Activated naive CD4-positive, alpha-beta T cell treated with anti-CD3 and anti-CD28 coated beads, Interleukin-2, amount 50 U/mL, for 72 hours (primary cell): ENCODE measurements around the gene JARID2. TPM values are rescaled to one million over a fixed set of nuclear protein-coding genes. Genes with fewer than 3 reads are reported as not detected.

ENCODE experiments used
- ATAC-seq, 2 donors: fragments of 150-1000 bp; cut with Tn5 transposase; 2 replicates each; pipeline ENCODE4 v1.10.0; 2021; ENCODE audit warnings: mild to moderate bottlenecking in 2 of 2, moderate library complexity in 2 of 2
- DNase-seq, 2 donors: peaks; one replicate each; pipeline ENCODE4 v3.0.0; 2021 to 2022; ENCODE audit warnings: low spot score in 2 of 2
- H3K27ac Mint-ChIP-seq, 2 donors: one replicate each; pipeline ENCODE4 v1.8.0; 2022; ENCODE audit warnings: mild to moderate bottlenecking in 2 of 2, mixed read lengths in 2 of 2
- H3K36me3 Mint-ChIP-seq, 2 donors: one replicate each; pipeline ENCODE4 v1.8.0; 2022; ENCODE audit warnings: mixed read lengths in 2 of 2
- H3K9me3 Mint-ChIP-seq, 2 donors: one replicate each; pipeline ENCODE4 v1.8.0; 2022; ENCODE audit warnings: mixed read lengths in 2 of 2
- total RNA-seq, 2 donors: library from RNA; stranded (reverse); gene quantifications; one replicate each; pipeline ENCODE4 v1.2.3, GENCODE V29; 2022

Gene JARID2
- 10 to 100 TPM; 35.3 to 36.3 TPM for total RNA-seq

GRCh38 chr6:15245361-15246216, at the start of gene JARID2:
JARID2 (plus strand) TSS chr6:15246069; CDS start chr6:15246540, 471 bp downstream.
- peak; percentile 72 to 74 for ATAC-seq
- peak; percentile 92 for DNase-seq
- Mint-ChIP-seq H3K9me3 (no peaks in the 10 kb centered on the region), H3K27ac (peak within 1 kb of the TSS; percentile 95 to 99), H3K36me3 (peaks cover 25 to 41% of the 10 kb centered on the region in 2 donors)

GRCh38 chr6:15200087-15200486, 45.8 kb upstream of the JARID2 start:
- DNase-seq (no peak), ATAC-seq (no peak)
- Mint-ChIP-seq H3K27ac (no peak overlapping the region), H3K36me3 (no peaks in the 10 kb centered on the region), H3K9me3 (peaks cover 3 to 7% of the 10 kb centered on the region in 2 donors)

- Mint-ChIP-seq H3K27ac (no peak overlapping the region), H3K9me3 (peaks cover 0 to 5% of the 10 kb centered on the region in 2 donors), H3K36me3 (no peaks in the 10 kb centered on the region)
- ATAC-seq (no peak), DNase-seq (no peak)
Observed at GRCh38 chr6:15205321-15205720, 40.5 kb upstream of the JARID2 start.

- no peak for DNase-seq
Observed at GRCh38 chr6:15206887-15207286, 39.0 kb upstream of the JARID2 start.

DNA sequence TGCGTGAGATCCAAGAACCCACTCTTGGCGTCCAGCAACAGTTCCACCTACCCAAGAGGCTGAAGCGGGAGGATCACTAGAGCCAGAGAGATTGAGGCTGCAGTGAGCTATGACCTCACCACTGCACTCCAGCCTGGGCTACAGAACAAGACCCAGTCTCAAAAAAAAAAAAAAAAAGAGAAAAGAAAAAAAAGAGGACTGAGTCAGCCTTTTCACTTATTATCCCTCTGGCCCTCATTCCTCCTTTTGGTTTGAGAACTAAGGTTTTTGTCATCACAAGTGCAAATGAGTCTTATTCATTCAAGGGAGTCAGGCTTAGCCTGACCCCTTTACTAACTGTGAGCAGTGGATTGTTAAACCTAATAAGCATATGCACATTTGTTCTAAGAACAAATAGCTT, 37.9 kb upstream of the JARID2 start:
- H3K27ac Mint-ChIP-seq = peak overlapping the region in 1 of 2 donors; percentile 22
- H3K36me3 Mint-ChIP-seq = no peaks in the 10 kb centered on the region
- ATAC-seq (peak; percentile 28 to 35), DNase-seq (no peak)
- H3K9me3 Mint-ChIP-seq = peaks cover 0 to 9% of the 10 kb centered on the region in 2 donors

More at GRCh38 chr6:15206887-15207286, 39.0 kb upstream of the JARID2 start:
- Mint-ChIP-seq H3K36me3 (no peaks in the 10 kb centered on the region), H3K9me3 (peaks cover 0 to 9% of the 10 kb centered on the region in 2 donors), H3K27ac (no peak overlapping the region)
- no peak for ATAC-seq

- Mint-ChIP-seq H3K36me3 (no peaks in the 10 kb centered on the region), H3K9me3 (peaks cover 0 to 9% of the 10 kb centered on the region in 2 donors), H3K27ac (no peak overlapping the region)
- no peak for DNase-seq
- no peak for ATAC-seq
Observed at GRCh38 chr6:15213838-15214400, 31.9 kb upstream of the JARID2 start.

DNA sequence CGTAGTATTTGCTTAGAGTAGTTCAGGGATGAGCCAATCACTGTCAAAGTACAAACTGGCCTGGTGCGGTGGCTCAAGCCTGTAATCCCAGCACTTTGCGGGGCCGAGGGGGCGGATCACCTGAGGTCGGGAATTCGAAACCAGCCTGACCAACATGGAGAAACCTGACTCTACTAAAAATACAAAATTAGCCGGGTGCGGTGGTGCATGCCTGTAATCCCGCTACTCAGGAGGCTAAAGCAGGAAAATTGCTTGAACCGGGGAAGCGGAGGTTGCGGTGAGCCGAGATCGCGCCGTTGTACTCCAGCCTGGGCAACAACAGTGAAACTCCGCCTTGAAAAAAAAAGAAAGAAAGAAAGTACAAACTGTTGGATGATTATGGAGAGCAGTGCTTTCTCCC, 27.5 kb upstream of the JARID2 start:
- Mint-ChIP-seq H3K9me3 (no peaks in the 10 kb centered on the region), H3K27ac (no peak overlapping the region), H3K36me3 (no peaks in the 10 kb centered on the region)
- ATAC-seq (no peak), DNase-seq (no peak)

DNA sequence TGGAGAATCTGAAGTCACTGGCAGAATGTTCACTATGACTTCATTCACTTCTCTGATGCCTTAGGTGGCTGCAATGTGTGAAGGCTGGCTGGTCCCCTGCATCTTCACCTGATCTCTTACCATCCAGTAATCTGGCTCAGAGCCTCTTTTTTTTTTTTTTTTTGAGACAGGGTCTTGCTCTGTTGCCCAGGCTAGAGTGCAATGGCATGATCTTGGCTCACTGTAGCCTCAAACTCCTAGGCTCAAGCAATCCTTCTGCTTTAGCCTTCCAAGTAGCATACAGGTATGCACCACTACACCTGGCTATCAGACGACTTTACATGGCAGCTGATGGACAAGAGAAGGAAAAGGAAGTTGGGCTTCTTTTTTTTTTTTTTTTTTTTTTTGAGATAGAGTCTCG, 25.8 kb upstream of the JARID2 start:
- Mint-ChIP-seq H3K9me3 (no peaks in the 10 kb centered on the region), H3K36me3 (no peaks in the 10 kb centered on the region), H3K27ac (no peak overlapping the region)
- ATAC-seq (no peak), DNase-seq (no peak)

DNA sequence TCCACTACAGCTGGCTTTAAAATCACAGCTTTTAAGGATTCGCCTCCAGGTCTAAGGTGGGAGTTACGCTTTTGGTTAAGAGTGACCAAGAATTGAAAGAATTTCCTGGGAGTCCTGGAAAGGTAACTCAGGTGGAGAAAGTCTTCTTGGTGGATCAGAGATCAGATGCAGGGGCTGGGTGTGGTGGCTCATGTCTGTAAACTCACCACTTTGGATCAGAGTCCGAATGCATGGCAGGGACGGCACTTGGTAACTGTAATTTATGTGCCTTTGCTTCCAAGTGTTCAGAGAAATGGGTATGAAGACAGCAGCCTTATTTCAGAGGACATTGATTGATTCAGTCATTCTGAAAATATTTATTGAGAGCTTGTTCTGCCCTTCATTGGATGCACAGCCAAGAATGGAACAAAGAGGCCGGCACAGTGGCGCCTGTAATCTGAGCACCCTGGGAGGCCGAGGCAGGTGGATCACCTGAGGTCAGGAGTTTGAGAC, 18.0 kb upstream of the JARID2 start:
- no peaks in the 10 kb centered on the region for H3K36me3 Mint-ChIP-seq
- no peak overlapping the region for H3K27ac Mint-ChIP-seq
- DNase-seq = no peak
- H3K9me3 Mint-ChIP-seq = no peaks in the 10 kb centered on the region
- no peak for ATAC-seq

GRCh38 chr6:15230827-15231226, 15.0 kb upstream of the JARID2 start:
- no peaks in the 10 kb centered on the region for H3K36me3 Mint-ChIP-seq
- no peak for ATAC-seq
- H3K27ac Mint-ChIP-seq = peak overlapping the region in 1 of 2 donors; percentile 50

GRCh38 chr6:15232836-15233510, 12.9 kb upstream of the JARID2 start:
- no peak for ATAC-seq
- Mint-ChIP-seq H3K9me3 (no peaks in the 10 kb centered on the region), H3K36me3 (no peaks in the 10 kb centered on the region), H3K27ac (no peak overlapping the region)
- DNase-seq = no peak

More at GRCh38 chr6:15230827-15231226, 15.0 kb upstream of the JARID2 start:
- H3K9me3 Mint-ChIP-seq = no peaks in the 10 kb centered on the region
- DNase-seq = no peak

DNA sequence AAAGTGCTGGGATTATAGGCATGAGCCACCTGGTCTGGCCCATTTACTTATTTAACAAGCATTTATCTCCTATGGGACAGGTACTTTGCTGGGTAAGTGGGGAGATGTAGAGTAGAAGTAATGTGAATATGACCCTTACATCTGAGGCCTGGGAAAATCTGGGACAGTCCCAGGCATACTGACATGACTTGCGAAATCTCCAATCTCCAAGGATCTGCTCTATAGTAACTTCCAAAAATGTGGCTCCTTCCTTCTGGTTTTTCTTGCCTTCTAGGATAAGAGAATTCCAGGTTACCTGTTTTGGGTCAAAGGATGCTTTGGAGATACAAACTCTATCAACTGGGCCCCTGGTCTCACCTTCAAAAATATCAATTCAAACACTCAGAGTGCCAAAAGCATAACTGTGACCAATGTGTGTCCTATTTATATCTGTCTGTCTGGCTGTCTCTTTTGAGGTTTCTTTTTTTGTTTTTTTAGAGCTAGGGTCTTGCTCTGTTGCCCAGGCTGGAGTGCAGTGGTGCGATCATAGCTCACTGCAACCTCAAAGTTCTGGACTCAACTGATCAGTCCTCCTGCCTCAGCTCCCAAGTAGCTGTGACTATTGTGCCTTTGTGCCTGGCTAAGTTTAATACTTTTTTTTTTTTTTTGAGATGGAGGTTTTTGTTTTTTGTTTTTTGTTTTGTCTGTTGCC, 11.7 kb upstream of the JARID2 start:
- no peak for ATAC-seq
- H3K9me3 Mint-ChIP-seq = no peaks in the 10 kb centered on the region
- no peak overlapping the region for H3K27ac Mint-ChIP-seq
- no peaks in the 10 kb centered on the region for H3K36me3 Mint-ChIP-seq
- DNase-seq = no peak

DNA sequence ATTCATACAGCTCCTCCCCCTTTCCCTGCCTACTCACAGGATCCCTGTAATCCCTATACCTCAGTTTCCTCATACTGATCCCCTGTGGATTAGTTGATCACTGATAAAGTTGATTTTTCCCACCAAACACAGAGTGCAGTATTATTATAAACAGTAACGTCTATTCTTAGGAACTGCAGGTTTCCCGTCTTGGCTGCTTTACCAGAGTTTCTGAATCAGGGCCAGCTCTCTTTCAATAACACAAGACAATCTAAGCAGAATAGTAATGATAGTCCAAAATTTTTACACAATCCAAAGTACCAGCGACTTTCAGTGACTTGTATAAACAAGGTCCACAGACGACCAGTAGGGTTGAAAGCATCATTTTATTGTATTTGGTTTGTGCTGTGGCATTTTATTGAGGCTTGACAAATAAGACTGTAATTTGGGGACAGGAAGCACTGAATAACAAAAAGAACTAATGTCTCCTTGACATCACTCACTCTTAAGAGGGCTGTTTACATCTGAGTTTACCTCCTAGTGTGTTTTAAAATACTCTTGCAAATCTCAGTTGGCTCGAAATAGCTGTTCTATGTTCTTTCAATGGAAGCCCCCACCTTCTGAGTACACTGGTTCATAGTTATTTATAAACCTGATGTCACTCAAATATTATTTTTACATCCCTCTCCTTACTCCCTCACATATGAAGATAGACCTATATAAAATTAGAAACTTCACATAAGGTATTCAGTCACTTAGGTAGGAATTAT, 6.1 kb upstream of the JARID2 start:
- H3K9me3 Mint-ChIP-seq = no peaks in the 10 kb centered on the region
- no peaks in the 10 kb centered on the region for H3K36me3 Mint-ChIP-seq
- H3K27ac Mint-ChIP-seq = no peak overlapping the region
- ATAC-seq (no peak), DNase-seq (no peak)

DNA sequence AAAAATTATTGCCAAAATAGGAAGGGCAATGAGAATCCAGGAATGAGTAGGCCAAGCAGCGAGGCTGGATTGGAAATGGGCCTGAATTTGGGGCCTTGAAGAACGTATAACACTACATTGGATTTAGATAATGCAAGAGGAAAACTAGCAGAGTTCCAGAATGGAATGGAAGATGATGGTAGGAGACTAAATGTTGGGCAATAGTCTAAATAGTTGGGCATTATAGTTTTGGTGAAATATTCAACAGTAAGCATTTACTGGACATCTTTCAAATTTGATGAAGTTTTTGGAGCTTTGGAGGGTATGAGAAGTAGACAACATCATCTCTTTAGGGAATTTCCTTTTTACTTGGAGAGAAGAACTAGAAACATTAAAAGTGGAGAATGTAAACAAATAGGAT, 3.4 kb upstream of the JARID2 start:
- no peak for DNase-seq

GRCh38 chr6:15242937-15243614, 2.8 kb upstream of the JARID2 start:
- H3K27ac Mint-ChIP-seq = no peak overlapping the region

More for the DNA sequence above, 3.4 kb upstream of the JARID2 start:
- Mint-ChIP-seq H3K27ac (no peak overlapping the region), H3K9me3 (no peaks in the 10 kb centered on the region), H3K36me3 (peaks cover 18% of the 10 kb centered on the region in 2 donors)
- no peak for ATAC-seq

More at GRCh38 chr6:15242937-15243614, 2.8 kb upstream of the JARID2 start:
- ATAC-seq = no peak
- DNase-seq = no peak
- no peaks in the 10 kb centered on the region for H3K9me3 Mint-ChIP-seq
- H3K36me3 Mint-ChIP-seq = peaks cover 22 to 23% of the 10 kb centered on the region in 2 donors
